ENCODE measurements around the gene CDHR2. TPM values are rescaled to one million over a fixed set of nuclear protein-coding genes. Genes with fewer than 3 reads are reported as not detected.

The CDHR2 gene
- total and polyA plus RNA-seq, 2 of the 13 experiments (the other 11 are each of a cell fraction or from before 2014, with no cell fraction given): 17.9 to 20.9 TPM

- TF ChIP-seq ZNF816 (CRISPR knock-in tag; IDR thresholded peaks at IDR 0.05; ENCODE audit: borderline replicate concordance): 0 out of 2 replicates have a peak, but pooled peaks have one; percentile 33
- TF ChIP-seq ZFY (CRISPR knock-in tag; IDR thresholded peaks at IDR 0.05): peak; percentile 81
- no peak for TF ChIP-seq ZNF839 (CRISPR knock-in tag; IDR thresholded peaks at IDR 0.05; ENCODE audit: borderline replicate concordance)
- TF ChIP-seq HMGA1 (CRISPR knock-in tag; conservative IDR thresholded peaks at IDR 0.05): no peak
- no peak for TF ChIP-seq SNAPC5 (CRISPR knock-in tag; IDR thresholded peaks at IDR 0.05; ENCODE audit: borderline replicate concordance)
- TF ChIP-seq HDAC2 (CRISPR knock-in tag; IDR thresholded peaks at IDR 0.05): 0 out of 2 replicates have a peak, but pooled peaks have one; percentile 30
- no peak for TF ChIP-seq ZNF143 (CRISPR knock-in tag; IDR thresholded peaks at IDR 0.05)
- TF ChIP-seq DNMT1 (CRISPR knock-in tag; IDR thresholded peaks at IDR 0.05): no peak
- peak; percentile 64 for TF ChIP-seq YEATS4 (CRISPR knock-in tag; IDR thresholded peaks at IDR 0.05; ENCODE audit: borderline replicate concordance)
- TF ChIP-seq CEBPZ (IDR thresholded peaks at IDR 0.05; ENCODE audit: low read length): no peak
- no peak for TF ChIP-seq XBP1 (CRISPR knock-in tag; IDR thresholded peaks at IDR 0.05)
- no peak for TF ChIP-seq KDM6A (CRISPR knock-in tag; IDR thresholded peaks at IDR 0.05; ENCODE audit: low read depth)
- TF ChIP-seq HNRNPK (IDR thresholded peaks at IDR 0.05; ENCODE audit: low read depth, low read length, poor library complexity, severe bottlenecking): peak; percentile 39
- no peak for TF ChIP-seq ZNF121 (CRISPR knock-in tag; IDR thresholded peaks at IDR 0.05)
- TF ChIP-seq FOXC1 (CRISPR knock-in tag; IDR thresholded peaks at IDR 0.05; ENCODE audit: borderline replicate concordance): 0 out of 2 replicates have a peak, but pooled peaks have one; percentile 73
- TF ChIP-seq SAP130 (CRISPR knock-in tag; IDR thresholded peaks at IDR 0.05; ENCODE audit: low read depth): peak; percentile 29; the same call in 1 of the 2 replicates
- no peak for TF ChIP-seq ZKSCAN8 (CRISPR knock-in tag; IDR thresholded peaks at IDR 0.05; ENCODE audit: borderline replicate concordance)
- TF ChIP-seq, protein P1, sequence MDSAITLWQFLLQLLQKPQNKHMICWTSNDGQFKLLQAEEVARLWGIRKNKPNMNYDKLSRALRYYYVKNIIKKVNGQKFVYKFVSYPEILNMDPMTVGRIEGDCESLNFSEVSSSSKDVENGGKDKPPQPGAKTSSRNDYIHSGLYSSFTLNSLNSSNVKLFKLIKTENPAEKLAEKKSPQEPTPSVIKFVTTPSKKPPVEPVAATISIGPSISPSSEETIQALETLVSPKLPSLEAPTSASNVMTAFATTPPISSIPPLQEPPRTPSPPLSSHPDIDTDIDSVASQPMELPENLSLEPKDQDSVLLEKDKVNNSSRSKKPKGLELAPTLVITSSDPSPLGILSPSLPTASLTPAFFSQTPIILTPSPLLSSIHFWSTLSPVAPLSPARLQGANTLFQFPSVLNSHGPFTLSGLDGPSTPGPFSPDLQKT (CRISPR knock-in tag; IDR thresholded peaks at IDR 0.05; ENCODE audit: borderline replicate concordance): no peak
- TF ChIP-seq MEIS2 (CRISPR knock-in tag; IDR thresholded peaks at IDR 0.05): 0 out of 2 replicates have a peak, but pooled peaks have one; percentile 9
- TF ChIP-seq RAD21 (CRISPR knock-in tag; IDR thresholded peaks at IDR 0.05): peak; percentile 56
- TF ChIP-seq REPIN1 (CRISPR knock-in tag; IDR thresholded peaks at IDR 0.05; ENCODE audit: borderline replicate concordance, low read depth): no peak
- 0 out of 2 replicates have a peak, but pooled peaks have one; percentile 22 for TF ChIP-seq E2F1 (CRISPR knock-in tag; IDR thresholded peaks at IDR 0.05)
- 0 out of 2 replicates have a peak, but pooled peaks have one; percentile 15 for TF ChIP-seq E2F5 (CRISPR knock-in tag; conservative IDR thresholded peaks at IDR 0.05)
Observed at GRCh38 chr5:176542596-176543427, 6.3 kb upstream of the CDHR2 start (continued).

Data from HepG2 (cell line).